ENCODE results near the gene TIMM44. TPM values are rescaled to one million over a fixed set of nuclear protein-coding genes. Genes with fewer than 3 reads are reported as not detected.

Gene TIMM44
- total and polyA plus RNA-seq, 3 donors from 2014 or later = 33.8 to 71.2 (median 68.0) TPM

DNA sequence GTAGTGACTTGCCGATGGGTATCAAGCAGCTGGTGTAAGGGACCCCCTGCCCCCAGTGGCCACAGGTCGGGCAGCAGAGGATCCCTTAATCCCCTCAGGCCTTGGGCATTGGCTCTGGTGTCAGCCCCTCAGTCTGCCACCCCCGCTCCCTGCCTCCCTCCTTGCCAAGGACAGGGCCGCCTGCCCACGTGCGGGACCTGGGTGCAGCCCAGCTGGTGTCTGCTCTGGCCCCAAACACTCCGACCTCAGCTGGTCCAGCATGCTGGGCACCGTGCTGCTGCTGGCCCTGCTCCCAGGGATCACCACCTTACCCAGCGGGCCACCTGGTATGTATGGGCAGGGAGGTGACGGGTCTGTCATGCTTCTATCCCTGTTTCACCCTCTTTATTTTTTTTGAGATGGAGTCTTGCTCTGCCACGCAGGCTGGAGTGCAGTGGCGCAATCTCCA is 28.8 kb downstream of the TIMM44 start, which contains the start of gene TGFBR3L:
TGFBR3L (plus strand) TSS at position 233 of the 448 bp plus-strand sequence.
- Histone ChIP-seq H3K27ac (no peak within 1 kb of the TSS), H3K9me3 (no peaks in the 10 kb centered on the region), H3K4me3 (no peak within 1 kb of the TSS), H3K27me3 (no peaks in the 10 kb centered on the region), H3K4me1 (peaks cover 12% of the 10 kb centered on the region), H3K36me3 (ENCODE audit: low read depth, missing control alignments) (no peaks in the 10 kb centered on the region)
- intact Hi-C loops (cut with DNase I; ENCODE audit: low total_unique reads) = no loop called here
- TF ChIP-seq POLR2A (IDR thresholded peaks at IDR 0.05) = no peak
- TF ChIP-seq, protein P1, sequence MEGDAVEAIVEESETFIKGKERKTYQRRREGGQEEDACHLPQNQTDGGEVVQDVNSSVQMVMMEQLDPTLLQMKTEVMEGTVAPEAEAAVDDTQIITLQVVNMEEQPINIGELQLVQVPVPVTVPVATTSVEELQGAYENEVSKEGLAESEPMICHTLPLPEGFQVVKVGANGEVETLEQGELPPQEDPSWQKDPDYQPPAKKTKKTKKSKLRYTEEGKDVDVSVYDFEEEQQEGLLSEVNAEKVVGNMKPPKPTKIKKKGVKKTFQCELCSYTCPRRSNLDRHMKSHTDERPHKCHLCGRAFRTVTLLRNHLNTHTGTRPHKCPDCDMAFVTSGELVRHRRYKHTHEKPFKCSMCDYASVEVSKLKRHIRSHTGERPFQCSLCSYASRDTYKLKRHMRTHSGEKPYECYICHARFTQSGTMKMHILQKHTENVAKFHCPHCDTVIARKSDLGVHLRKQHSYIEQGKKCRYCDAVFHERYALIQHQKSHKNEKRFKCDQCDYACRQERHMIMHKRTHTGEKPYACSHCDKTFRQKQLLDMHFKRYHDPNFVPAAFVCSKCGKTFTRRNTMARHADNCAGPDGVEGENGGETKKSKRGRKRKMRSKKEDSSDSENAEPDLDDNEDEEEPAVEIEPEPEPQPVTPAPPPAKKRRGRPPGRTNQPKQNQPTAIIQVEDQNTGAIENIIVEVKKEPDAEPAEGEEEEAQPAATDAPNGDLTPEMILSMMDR (IDR thresholded peaks at IDR 0.05) = no peak
- 68 to 80% methylated on average over 4 to 12 of the region's 12 CpGs for WGBS, 2 donors
- DNase-seq = no peak

DNA sequence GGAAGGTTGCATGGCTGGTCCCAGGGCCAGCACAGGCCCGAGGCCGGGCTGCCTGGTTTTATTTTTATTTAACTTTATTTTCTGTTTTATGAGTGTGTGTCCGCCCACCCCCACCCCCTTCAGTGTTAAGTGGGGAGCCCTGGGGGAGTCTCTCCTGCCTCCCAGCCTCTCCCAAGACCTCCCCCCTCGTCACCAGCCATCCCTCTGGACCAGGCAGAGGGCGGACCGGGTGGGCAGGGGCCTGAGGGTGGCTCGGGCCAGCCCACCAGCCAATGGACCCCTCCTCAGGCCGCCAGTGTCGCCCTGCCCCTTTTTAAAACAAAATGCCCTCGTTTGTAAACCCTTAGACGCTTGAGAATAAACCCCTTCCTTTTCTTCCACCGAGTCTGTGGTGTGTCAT is 29.4 kb downstream of the TIMM44 start:
- DNase-seq = no peak
- H3K36me3 ChIP-seq (ENCODE audit: low read depth, missing control alignments) = no peaks in the 10 kb centered on the region
- H3K4me3 ChIP-seq = no peak overlapping the region
- no peaks in the 10 kb centered on the region for H3K27me3 ChIP-seq
- no peaks in the 10 kb centered on the region for H3K9me3 ChIP-seq
- H3K4me1 ChIP-seq = peaks cover 10% of the 10 kb centered on the region
- no peak for TF ChIP-seq POLR2A (IDR thresholded peaks at IDR 0.05)
- TF ChIP-seq, protein P1 (IDR thresholded peaks at IDR 0.05) = no peak
- WGBS, 2 donors = 54 to 69% methylated on average over 7 to 12 of the region's 12 CpGs
- intact Hi-C loops (cut with DNase I; ENCODE audit: low total_unique reads) = no loop called here
- H3K27ac ChIP-seq = no peak overlapping the region

DNA sequence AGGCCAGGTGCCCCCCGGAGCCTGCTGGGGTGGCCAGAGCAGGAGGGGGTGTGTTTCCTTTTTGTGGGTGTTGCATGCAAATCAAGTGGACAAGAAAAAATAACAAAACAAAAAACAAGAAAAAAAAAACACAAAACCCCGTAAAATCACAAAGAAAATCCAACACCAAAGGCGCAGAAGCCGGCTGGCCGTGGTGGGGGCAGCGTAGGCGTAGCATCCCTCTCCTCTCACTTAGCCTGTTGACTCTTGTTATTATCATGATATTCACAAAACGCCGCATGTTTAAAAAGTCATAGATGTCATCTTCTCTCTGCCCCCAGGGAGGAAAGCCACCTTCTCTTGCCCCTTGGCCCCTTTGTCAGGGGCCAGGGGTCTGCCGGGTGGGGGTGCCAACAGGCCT is 29.8 kb downstream of the TIMM44 start:
- no peaks in the 10 kb centered on the region for H3K27me3 ChIP-seq
- no peaks in the 10 kb centered on the region for H3K9me3 ChIP-seq
- no peak overlapping the region for H3K4me3 ChIP-seq
- WGBS, 2 donors = 82 to 92% methylated on average over 10 of the region's 10 CpGs
- no peak overlapping the region for H3K27ac ChIP-seq
- H3K4me1 ChIP-seq = peaks cover 10% of the 10 kb centered on the region
- intact Hi-C loops (cut with DNase I; ENCODE audit: low total_unique reads) = no loop called here
- TF ChIP-seq, protein P1 (IDR thresholded peaks at IDR 0.05) = no peak
- TF ChIP-seq POLR2A (IDR thresholded peaks at IDR 0.05) = no peak
- H3K36me3 ChIP-seq (ENCODE audit: low read depth, missing control alignments) = no peaks in the 10 kb centered on the region
- DNase-seq = no peak

DNA sequence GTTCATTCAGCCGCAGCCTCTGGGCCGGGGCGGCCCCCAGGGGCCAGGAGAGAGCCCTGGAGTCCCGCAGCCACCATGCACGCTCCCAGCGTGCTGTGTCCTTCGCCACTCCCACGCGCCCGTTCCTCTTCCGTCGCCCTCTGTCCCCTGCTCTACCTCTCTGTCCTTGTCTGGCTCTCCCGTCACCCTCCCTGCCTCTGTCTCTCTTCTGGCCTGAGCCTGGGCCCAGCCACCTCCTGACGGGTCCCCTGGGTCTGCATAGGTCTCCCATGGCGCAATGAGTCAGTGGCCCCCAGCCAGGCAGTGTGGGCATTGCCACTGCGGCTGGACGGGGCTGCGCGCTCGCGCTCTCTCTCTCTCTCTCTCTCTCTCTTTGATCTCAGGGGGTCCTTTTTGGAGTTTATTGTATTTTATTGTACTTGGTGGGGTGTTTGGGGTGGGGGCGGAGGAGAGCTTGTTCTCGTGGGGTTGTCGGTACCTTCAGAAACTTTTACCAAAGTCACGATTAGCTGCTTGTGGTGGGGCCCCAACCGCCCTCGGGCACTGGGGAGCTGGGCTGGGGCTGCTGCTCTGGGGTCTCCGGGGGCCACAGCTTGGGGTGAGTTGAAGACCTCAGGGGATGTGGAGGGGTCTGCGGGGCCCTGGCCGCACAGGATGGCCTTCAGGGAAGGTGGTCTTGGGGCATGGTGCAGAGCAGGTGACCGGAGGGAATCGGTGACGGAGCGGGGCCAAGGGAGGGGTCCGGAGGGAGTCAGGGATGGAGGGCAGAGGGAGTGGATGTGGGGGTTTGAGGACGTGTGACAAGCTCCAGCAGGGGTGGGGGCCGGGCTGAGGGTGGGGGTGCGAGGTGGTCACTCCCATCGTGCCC is 30.5 kb downstream of the TIMM44 start:
- Histone ChIP-seq H3K4me1 (peaks cover 13% of the 10 kb centered on the region), H3K36me3 (ENCODE audit: low read depth, missing control alignments) (no peaks in the 10 kb centered on the region), H3K9me3 (no peaks in the 10 kb centered on the region), H3K27me3 (no peaks in the 10 kb centered on the region), H3K27ac (no peak overlapping the region), H3K4me3 (no peak overlapping the region)
- 91 to 94% methylated on average over 38 to 39 of the region's 39 CpGs for WGBS, 2 donors
- TF ChIP-seq POLR2A (IDR thresholded peaks at IDR 0.05) = no peak
- TF ChIP-seq, protein P1 (IDR thresholded peaks at IDR 0.05) = no peak
- intact Hi-C loops (cut with DNase I; ENCODE audit: low total_unique reads) = no loop called here
- DNase-seq = no peak

All from testis (tissue), 3 donors.